A549 (cell line): ENCODE data around the gene CACNA1D.

Source experiments
- CEBPB ChIP-seq, 2 experiments: fragments of >200 bp in 1 of 2; sonication (Bioruptor Twin) in 1 of 2; formaldehyde crosslinking in 1 of 2; IDR thresholded peaks; 2 replicates each; pipeline ENCODE4 v1.6.1; 2012 to 2016
- CTCF ChIP-seq: fragments of >200 bp; sonication (Bioruptor Twin); formaldehyde crosslinking; IDR thresholded peaks from 3 replicates; pipeline ENCODE4 v1.5.1; 2016
- EP300 ChIP-seq, 2 experiments: fragments of >200 bp; sonication (Bioruptor Twin); formaldehyde crosslinking; IDR thresholded peaks; 2 replicates in 1 of 2; 3 replicates in 1 of 2; pipeline ENCODE4 v1.6.1; 2016 to 2017
- ESRRA ChIP-seq: fragments of 150-350 bp; IDR thresholded peaks from 2 replicates; pipeline ENCODE4 v1.6.1; 2014; ENCODE audit warnings: mild to moderate bottlenecking, low read length, borderline replicate concordance
- HMGXB4 ChIP-seq: fragments of 250-450 bp; sonication (Bioruptor Pico); IDR thresholded peaks from 2 replicates; pipeline ENCODE4 v1.5.0; 2021; ENCODE audit warnings: mild to moderate bottlenecking, moderate library complexity, borderline replicate concordance
- HOXA7 ChIP-seq: fragments of 250-450 bp; sonication (Bioruptor Pico); IDR thresholded peaks from 2 replicates; pipeline ENCODE4 v1.5.0; 2020; ENCODE audit warnings: mild to moderate bottlenecking, moderate library complexity
- JUNB ChIP-seq: fragments of >200 bp; sonication (Bioruptor Twin); formaldehyde crosslinking; IDR thresholded peaks from 2 replicates; pipeline ENCODE4 v1.6.1; 2016
- MAX ChIP-seq: IDR thresholded peaks from 2 replicates; pipeline ENCODE4 v1.6.1; 2012
- POLR2A ChIP-seq: IDR thresholded peaks from 2 replicates; pipeline ENCODE4 v1.6.1; 2012; ENCODE audit warnings: mild to moderate bottlenecking, low read length
- RAD21 ChIP-seq, 2 experiments: fragments of >200 bp in 1 of 2; sonication (Bioruptor Twin) in 1 of 2; formaldehyde crosslinking in 1 of 2; IDR thresholded peaks in 1 of 2; conservative IDR thresholded peaks in 1 of 2; 2 replicates in 1 of 2; 3 replicates in 1 of 2; pipeline ENCODE4 v1.6.1; 2012 to 2018; ENCODE audit warnings: inconsistent platforms in 1 of 2
- SMC3 ChIP-seq: fragments of >200 bp; sonication (Bioruptor Twin); formaldehyde crosslinking; IDR thresholded peaks from 3 replicates; pipeline ENCODE4 v1.6.1; 2018; ENCODE audit warnings: inconsistent platforms
- SREBF2 ChIP-seq: fragments of 450-650 bp; IDR thresholded peaks from 2 replicates; pipeline ENCODE4 v1.6.1; 2014; ENCODE audit warnings: mild to moderate bottlenecking, moderate library complexity
- ZFP36 ChIP-seq: fragments of 450-650 bp; IDR thresholded peaks from 2 replicates; pipeline ENCODE4 v1.6.1; 2014; ENCODE audit warnings: borderline replicate concordance; ENCODE audit not compliant: partially characterized antibody
- ZNF302 ChIP-seq: fragments of 250-450 bp; sonication (Bioruptor Pico); IDR thresholded peaks from 2 replicates; pipeline ENCODE4 v1.9.0; 2021; ENCODE audit warnings: inconsistent platforms, mild to moderate bottlenecking, moderate library complexity

GRCh38 chr3:53616971-53617892 lies 122.8 kb downstream of the CACNA1D start:
- TF ChIP-seq POLR2A (no peak), CTCF (no peak), JUNB (no peak), CEBPB (IDR thresholded peaks at IDR 0.05) (no peak), ZFP36 (no peak), SREBF2 (no peak), ZNF302 (CRISPR knock-in tag) (no peak), ESRRA (no peak), HMGXB4 (CRISPR knock-in tag) (no peak), RAD21 (conservative IDR thresholded peaks at IDR 0.05 in 1 of 2, IDR thresholded peaks at IDR 0.05 in 1 of 2) (no peak), HOXA7 (no peak), SMC3 (no peak), EP300 (IDR thresholded peaks at IDR 0.05) (no peak), MAX (no peak)
